ENCODE results near the gene SYK.

DNA sequence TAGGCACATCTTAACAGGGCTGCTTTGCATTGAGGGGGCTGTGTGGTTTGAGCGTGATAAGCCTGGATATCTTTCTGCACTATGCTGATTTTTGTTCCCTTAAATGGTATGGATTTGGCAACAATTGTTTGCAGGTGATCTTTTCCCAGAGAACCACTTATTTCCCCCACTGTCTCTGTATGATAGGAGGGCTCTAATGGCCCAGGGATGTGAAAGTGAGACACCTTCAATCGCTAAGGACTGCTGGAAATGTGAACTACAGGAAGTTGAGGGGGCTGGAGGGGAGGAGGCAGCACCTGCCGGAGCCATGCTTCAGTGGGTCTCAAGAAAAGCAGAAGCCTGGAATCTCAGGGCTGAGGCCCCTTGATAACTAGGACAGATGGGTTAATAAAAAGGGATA, 29.4 kb downstream of the SYK start:
- TF ChIP-seq, protein P1, sequence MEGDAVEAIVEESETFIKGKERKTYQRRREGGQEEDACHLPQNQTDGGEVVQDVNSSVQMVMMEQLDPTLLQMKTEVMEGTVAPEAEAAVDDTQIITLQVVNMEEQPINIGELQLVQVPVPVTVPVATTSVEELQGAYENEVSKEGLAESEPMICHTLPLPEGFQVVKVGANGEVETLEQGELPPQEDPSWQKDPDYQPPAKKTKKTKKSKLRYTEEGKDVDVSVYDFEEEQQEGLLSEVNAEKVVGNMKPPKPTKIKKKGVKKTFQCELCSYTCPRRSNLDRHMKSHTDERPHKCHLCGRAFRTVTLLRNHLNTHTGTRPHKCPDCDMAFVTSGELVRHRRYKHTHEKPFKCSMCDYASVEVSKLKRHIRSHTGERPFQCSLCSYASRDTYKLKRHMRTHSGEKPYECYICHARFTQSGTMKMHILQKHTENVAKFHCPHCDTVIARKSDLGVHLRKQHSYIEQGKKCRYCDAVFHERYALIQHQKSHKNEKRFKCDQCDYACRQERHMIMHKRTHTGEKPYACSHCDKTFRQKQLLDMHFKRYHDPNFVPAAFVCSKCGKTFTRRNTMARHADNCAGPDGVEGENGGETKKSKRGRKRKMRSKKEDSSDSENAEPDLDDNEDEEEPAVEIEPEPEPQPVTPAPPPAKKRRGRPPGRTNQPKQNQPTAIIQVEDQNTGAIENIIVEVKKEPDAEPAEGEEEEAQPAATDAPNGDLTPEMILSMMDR (IDR thresholded peaks at IDR 0.05) = no peak
- no peak for TF ChIP-seq POLR2AphosphoS5 (IDR thresholded peaks at IDR 0.05; ENCODE audit: low read depth, low read length)
- TF ChIP-seq, protein P2, sequence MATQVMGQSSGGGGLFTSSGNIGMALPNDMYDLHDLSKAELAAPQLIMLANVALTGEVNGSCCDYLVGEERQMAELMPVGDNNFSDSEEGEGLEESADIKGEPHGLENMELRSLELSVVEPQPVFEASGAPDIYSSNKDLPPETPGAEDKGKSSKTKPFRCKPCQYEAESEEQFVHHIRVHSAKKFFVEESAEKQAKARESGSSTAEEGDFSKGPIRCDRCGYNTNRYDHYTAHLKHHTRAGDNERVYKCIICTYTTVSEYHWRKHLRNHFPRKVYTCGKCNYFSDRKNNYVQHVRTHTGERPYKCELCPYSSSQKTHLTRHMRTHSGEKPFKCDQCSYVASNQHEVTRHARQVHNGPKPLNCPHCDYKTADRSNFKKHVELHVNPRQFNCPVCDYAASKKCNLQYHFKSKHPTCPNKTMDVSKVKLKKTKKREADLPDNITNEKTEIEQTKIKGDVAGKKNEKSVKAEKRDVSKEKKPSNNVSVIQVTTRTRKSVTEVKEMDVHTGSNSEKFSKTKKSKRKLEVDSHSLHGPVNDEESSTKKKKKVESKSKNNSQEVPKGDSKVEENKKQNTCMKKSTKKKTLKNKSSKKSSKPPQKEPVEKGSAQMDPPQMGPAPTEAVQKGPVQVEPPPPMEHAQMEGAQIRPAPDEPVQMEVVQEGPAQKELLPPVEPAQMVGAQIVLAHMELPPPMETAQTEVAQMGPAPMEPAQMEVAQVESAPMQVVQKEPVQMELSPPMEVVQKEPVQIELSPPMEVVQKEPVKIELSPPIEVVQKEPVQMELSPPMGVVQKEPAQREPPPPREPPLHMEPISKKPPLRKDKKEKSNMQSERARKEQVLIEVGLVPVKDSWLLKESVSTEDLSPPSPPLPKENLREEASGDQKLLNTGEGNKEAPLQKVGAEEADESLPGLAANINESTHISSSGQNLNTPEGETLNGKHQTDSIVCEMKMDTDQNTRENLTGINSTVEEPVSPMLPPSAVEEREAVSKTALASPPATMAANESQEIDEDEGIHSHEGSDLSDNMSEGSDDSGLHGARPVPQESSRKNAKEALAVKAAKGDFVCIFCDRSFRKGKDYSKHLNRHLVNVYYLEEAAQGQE (IDR thresholded peaks at IDR 0.05; ENCODE audit: insufficient read depth in 1 of 2, low read depth in 2 of 2, low read length in 1 of 2) = no peak
- no peak for TF ChIP-seq SIN3A (IDR thresholded peaks at IDR 0.05; ENCODE audit: borderline replicate concordance, insufficient read depth, low read depth, low read length)
